ENCODE results near the gene DZIP3. TPM values are rescaled to one million over a fixed set of nuclear protein-coding genes. Genes with fewer than 3 reads are reported as not detected.
"Not testable (repeated sequence)": the region's sequence is repeated elsewhere in the genome, so short reads cannot be mapped to it uniquely, and the experiment has no call there.

DZIP3 gene
- polyA plus RNA-seq, 4 donors: 29.0 to 38.5 (median 33.9) TPM

DNA sequence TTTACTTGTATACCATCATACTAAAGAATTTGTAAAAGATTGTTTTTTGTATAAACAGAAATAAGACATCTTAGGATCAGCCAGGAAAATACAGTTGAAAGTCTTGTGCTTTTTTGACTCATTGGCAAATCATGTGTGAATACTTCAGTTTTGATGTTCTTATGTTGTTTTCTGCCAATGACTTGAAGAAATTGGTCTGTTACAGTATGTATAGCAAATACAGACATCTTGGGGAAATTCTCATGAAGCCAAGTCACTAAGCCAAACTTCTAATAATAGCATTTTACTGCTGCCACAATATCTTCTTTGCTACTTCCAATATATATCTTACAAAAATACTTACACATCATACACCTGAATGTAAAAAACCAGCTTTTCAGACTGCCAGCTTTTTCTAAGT, 83.2 kb downstream of the DZIP3 start:
- DNase-seq (ENCODE audit: low read depth in 4 of 4, low spot score in 3 of 4): no peak

DNA sequence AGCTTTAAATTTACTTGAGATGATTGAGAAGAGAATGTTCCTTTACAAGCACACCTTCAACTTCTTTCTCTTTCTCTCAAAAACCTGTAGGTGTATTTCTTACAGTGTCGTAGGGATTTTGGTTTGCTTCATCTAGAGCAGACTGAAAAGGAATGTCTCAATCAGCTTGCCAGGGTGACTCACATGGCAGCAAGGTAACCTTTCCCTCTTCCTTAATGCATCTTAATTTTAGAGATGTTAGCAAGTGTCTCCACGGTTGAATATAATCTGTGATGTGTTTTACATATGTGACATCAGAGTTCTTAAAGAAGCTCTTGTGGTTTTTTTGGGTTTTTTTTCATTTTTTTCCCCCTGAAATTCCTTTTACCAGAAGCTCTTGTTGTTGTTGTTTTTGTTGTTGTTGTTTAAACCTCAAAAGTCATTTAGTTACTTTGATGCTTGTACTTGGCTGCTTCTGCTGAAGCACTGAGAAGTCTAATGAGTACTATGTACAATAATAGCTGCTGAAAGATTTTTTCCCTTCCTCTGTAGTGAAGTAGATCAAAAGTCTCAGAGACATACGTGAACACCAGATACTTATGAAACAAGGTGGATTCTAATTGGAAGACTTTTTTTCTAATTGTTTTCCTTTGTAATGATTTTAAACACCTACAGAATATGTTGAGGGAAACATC, 84.6 kb downstream of the DZIP3 start:
- DNase-seq (ENCODE audit: low read depth in 4 of 4, low spot score in 3 of 4): no peak

DNA sequence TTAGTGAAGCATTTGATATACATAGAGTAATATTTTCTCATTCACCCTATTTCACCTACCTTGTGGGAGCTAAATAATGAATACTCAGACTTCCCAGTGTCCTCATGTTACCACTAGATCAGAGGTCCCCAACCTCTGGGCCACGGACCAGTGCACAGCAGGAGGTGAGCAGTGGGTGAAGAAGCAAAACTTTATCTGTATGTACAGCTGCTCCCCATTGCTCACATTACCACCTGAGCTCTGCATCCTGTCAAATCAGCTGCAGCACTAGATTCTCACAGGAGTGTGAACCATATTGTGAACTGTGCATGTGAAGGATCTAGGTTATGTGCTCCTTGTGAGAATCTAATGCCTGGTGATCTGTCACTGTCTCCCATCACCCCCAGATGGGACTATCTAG, 88.3 kb downstream of the DZIP3 start:
- no peak for DNase-seq (ENCODE audit: low read depth in 4 of 4, low spot score in 3 of 4)

DNA sequence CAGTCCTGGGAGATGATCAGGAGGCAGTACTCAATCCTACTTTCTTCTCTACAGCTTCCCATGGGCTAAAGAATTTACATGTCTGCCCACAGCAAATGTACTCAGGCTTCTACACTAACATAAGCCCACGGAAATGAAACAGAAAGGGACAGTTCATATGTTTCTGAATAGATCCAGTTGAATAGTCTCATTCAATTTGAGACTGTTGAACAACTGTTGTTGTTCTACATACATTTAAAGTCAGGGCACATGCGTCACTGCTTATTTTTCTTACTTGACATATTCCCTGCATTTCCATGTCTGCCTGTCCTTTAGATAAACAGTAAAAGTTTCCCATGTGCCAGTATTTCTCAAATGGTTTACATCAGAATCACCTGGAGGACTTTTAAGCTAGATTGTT, 102.8 kb downstream of the DZIP3 start:
- not testable (repeated sequence) for DNase-seq (ENCODE audit: low read depth in 4 of 4, low spot score in 3 of 4)

DNA sequence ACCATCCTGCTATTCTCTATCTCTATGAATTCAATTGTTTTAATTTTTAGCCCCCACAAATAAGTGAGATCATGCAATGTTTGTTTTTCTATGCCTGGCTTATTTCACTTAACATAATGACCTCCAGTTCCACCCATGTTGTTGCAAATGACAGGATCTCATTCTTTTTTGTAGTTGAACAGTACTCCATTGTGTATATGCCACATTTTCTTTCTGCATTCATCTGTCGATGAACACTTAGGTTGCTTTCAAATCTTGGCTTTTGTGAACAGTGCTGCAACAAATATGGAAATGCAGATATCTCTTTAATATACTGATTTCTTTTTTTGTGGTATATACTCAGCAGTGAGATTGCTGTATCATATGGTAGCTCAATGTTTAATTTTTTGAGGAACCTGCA, 108.9 kb downstream of the DZIP3 start:
- no peak for DNase-seq (ENCODE audit: low read depth in 4 of 4, low spot score in 3 of 4)

DNA sequence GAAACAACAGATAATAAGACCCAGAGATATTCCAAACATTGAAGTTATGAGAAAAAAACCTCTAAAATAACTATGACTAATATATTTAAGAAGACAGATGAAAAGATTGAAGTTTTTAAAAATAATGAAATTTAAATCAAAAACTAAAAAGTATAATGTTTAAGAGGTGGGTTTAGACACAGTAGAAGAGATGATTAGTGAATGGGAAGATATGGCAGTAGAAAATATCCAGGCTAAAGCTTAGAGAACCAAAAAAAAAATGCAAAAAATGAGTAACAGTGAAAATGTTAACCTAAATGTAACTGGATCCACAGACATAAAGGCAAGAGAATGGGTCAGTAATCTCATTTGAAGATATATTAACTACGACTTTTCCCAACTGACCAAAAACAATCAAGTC, 115.5 kb downstream of the DZIP3 start:
- DNase-seq (ENCODE audit: low read depth in 4 of 4, low spot score in 3 of 4): no peak

DNA sequence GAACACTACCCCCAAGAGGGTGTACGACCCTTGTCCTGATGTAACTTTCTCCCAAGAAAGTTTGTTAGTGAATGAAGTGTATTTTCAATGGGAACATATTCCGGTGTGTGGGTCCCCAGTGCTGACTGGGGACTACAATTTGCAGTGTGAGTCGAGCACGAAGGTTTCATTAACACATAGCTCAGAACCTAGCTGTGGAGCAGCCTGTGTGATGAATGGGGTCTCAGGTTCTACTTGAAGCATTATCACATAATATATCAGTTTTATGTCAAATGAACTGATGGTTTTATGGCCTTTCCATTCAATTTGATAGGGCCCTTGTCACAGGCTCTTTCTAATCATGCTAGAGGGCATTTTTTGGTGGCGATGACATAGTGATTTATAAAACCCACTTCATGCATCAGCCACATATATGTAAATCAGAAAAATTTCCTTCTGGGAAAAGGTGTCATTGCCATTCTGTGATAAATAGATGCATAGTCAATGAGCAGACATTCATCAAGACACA, 123.5 kb downstream of the DZIP3 start:
- DNase-seq (ENCODE audit: low read depth in 4 of 4, low spot score in 3 of 4): no peak

DNA sequence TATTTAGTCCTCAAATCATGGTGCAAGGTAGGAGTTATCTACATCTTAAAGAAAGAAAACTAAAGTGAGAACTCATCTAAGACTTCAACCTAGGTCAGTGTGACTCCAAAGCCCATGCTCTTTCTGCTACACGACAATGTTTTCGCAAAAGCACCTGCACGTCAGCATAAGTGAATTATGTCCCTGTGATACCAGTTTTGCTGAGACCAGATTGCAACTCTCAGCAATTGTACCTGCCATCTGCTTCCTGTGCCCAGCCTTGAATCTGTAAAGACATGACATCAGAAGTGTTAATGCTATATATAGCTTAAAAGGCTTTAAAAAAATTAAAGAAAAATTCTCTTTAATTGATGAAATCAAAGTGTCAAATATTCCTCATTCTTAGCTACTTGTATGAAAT, 124.3 kb downstream of the DZIP3 start:
- DNase-seq (ENCODE audit: low read depth in 4 of 4, low spot score in 3 of 4): no peak

DNA sequence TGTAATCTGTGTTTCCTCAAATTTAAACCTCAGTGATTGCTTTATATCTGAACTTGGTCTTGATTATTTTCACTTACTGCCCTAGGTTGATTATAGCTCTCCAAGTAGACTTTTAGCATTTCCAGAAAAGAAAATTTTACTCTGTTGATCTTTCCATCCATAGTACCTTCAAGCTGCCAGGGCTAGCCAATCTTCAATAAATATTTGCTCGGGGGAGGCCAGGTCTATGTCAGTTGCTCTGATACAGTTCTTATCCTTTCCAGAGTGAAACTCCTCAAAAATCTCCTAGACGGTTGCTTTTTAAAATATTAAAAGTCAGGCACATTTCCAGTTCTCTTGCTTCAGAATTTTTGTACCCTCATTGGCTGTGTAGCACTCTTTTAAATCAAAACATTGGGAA, 128.9 kb downstream of the DZIP3 start:
- DNase-seq (ENCODE audit: low read depth in 4 of 4, low spot score in 3 of 4): no peak

DNA sequence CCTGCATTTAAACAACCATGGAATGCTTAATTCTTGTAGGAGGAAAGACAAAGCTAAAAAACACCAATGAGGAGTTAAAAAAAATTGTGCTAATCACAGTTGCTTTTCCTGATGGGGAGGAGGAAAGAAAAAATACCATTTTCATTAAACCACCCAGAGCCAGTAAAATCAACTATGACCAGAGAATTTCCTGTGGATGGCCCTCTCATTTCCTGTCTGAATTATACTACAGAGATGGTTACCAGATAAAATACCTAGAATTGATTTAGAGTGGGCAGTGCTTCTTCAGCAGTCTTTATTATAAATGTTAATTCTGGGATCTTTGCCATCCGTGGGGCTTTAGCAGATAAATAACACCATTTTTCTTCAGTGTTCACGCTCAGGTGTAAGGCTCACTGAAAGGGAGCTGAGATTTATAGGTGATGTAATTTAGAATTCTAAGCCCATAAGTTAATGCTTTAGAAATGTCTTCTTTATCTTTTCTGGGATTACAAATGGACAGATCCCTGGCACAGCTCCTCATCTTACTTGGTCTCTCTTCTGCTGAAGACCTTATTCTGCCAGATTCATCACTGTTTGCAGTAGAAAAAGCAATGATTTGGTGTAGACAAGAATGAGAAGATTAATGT, 129.8 kb downstream of the DZIP3 start:
- no peak for DNase-seq (ENCODE audit: low read depth in 4 of 4, low spot score in 3 of 4)

DNA sequence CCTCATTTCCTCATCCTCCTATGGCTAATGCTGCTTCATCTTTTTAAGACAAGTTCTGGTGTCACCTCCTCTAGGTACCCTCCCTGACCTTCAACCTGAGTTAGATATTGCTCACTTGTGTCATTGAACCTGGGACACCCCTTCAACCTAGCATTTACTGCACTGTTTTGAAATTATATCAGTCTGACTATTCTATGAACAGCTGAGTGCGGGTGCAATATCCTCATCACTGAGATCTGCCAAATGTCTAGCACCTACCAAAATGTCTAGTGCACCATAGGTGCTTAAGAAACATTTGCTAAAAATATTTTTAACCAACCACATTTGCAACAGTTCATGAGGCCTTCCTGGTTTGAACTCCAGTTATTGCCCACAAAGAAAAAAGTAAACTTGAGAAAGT, 133.2 kb downstream of the DZIP3 start:
- no peak for DNase-seq (ENCODE audit: low read depth in 4 of 4, low spot score in 3 of 4)

DNA sequence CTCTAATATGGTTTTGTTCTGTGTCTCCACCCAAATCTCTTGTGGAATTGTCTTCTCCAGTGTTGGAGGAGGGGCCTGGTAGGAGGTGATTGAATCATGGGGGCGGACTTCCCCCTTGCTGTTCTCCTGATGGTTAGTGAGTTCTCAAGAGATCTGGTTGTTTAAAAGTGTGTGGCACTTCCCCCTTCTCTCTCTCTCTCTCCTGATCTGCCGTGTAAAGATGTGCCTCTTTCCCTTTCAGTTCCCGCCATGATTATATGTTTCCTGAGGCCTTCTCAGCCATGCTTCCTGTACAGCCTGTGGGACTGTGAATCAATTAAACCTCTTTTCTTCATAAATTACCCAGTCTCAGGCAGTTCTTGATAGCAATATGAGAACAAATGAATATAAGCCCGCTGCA, 134.6 kb downstream of the DZIP3 start:
- no peak for DNase-seq (ENCODE audit: low read depth in 4 of 4, low spot score in 3 of 4)

DNA sequence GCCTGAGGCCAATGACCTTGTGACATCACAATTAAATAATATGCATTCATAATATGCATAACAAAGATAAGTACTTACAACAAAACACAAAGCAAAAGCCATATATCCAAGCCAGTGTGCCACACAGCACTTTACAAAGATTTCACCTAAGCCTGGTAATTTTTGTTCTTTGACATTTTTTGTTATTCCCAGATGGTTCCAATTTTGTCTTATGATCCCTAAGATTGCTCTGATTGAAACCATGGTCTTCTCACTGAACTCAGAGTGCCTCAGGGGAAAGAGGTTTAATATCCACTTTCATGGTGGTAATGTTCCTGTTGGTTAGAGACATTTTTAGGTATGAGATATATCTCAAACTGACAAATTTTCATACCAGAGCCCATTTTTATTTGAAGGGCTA, 138.6 kb downstream of the DZIP3 start:
- no peak for DNase-seq (ENCODE audit: low read depth in 4 of 4, low spot score in 3 of 4)

DNA sequence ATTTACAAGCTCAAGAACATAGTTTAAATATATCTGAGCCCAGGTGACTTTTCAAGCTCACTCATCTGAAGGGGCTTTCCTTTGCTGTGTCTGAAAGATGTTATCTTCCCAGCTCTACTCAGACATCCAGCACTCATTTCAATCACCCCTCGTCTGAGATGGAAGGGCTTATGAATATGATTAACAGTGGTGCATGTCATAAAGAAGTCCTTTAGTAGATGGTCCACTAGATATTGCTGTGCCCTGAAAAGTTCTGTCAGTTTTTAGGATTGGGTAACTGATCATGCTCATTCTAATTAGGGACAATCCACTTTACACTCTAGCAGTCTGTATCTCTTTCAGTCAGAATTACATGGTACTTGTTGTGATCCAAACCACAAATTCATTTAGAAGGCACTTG, 139.4 kb downstream of the DZIP3 start:
- DNase-seq (ENCODE audit: low read depth in 4 of 4, low spot score in 3 of 4): no peak

DNA sequence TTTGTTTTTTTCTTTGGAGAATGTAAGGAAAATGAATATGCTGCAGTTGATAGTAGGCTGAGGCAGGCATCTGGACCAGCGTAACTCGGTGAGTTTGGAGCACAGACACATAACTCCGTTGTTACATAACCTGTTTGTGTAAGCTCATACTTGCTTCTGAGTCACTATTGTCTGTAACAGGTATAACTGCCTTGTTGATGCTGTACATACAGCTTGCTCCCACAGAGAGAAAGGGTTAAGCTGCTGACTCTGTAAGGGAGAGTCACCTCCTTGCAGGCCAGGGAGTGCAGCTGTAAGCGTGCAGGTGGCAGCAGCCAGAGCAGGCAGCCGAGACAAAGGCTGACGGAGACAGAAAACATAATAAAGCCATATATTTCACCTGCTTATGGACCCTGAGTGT, 147.3 kb downstream of the DZIP3 start:
- no peak for DNase-seq (ENCODE audit: low read depth in 4 of 4, low spot score in 3 of 4)

DNA sequence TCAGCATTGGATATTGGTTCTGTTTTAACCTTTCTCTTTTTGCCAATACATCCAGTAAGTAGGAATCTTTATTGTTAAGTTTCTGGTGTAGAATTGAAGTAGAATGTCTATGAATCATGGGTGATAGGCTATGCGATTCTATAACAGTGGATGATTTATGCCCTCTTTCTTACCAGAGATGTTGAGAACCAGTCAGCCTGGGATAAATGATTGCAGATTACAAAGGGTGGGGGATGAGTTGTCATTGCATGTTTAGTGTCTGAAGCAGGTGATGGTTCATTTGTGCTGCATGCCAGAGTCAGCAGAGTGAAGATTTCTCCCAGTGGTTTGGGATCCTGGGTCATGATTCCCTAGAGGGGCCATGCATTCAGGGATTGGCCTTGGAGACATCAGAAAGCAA, 153.4 kb downstream of the DZIP3 start:
- no peak for DNase-seq (ENCODE audit: low read depth in 4 of 4, low spot score in 3 of 4)

Other genes with a start within 250 kb of the DZIP3 start
- under 1 TPM; 0.25 to 0.42 (median 0.27) TPM for gene MYH15, start 79.1 kb upstream of the DZIP3 start, polyA plus RNA-seq (ENCODE audit: insufficient read length in 4 of 4)
- gene CIP2A, start 284 bp upstream of the DZIP3 start, polyA plus RNA-seq (ENCODE audit: insufficient read length in 4 of 4): 10 to 100 TPM; 17.2 to 20.7 (median 19.1) TPM
- not detected for gene RETNLB, start 167.7 kb downstream of the DZIP3 start, polyA plus RNA-seq (ENCODE audit: insufficient read length in 4 of 4)
- under 1 TPM in 2 of 4 donors, not detected in 2; 0.21 to 0.22 TPM for gene TRAT1, start 233.1 kb downstream of the DZIP3 start, polyA plus RNA-seq (ENCODE audit: insufficient read length in 4 of 4)